K562 (cell line): ENCODE measurements around the gene CAAP1.

Source experiments
- AFF4 ChIP-seq: sonication (generic); formaldehyde crosslinking; IDR thresholded peaks from 2 replicates; pipeline ENCODE4 v1.8.0; 2023; ENCODE audit warnings: mild to moderate bottlenecking, missing genetic modification reagents
- JUNB ChIP-seq: fragments of 450-650 bp; formaldehyde crosslinking; conservative IDR thresholded peaks from 2 replicates; pipeline ENCODE4 v1.4.0; 2020; ENCODE audit warnings: mild to moderate bottlenecking
- ZBTB7A ChIP-seq: IDR thresholded peaks from 2 replicates; pipeline ENCODE4 v1.6.1; 2011; ENCODE audit warnings: low read depth, mild to moderate bottlenecking, low read length, moderate library complexity, borderline replicate concordance; ENCODE audit not compliant: control insufficient read depth
- ZNF274 ChIP-seq: IDR thresholded peaks from 2 replicates; pipeline ENCODE4 v1.6.1; 2011; ENCODE audit warnings: low read depth, mild to moderate bottlenecking, low read length, moderate library complexity, borderline replicate concordance
- ZNF717 ChIP-seq: fragments of 250-450 bp; sonication (Bioruptor Pico); IDR thresholded peaks from 2 replicates; pipeline ENCODE4 v1.5.0; 2021

GRCh38 chr9:26935847-26936246 is 43.2 kb upstream of the CAAP1 start:
- TF ChIP-seq ZNF274 = no peak
- TF ChIP-seq JUNB = no peak
- no peak for TF ChIP-seq ZNF717
- no peak for TF ChIP-seq AFF4 (CRISPR knock-in tag)
- TF ChIP-seq ZBTB7A = no peak
